GM21360 (cell line): Measurements from ENCODE around the gene ARHGEF12.

Experiments
- ATAC-seq: cut with Tn5 transposase; IDR thresholded peaks from one replicate; pipeline ENCODE4 v1.9.1; 2021; ENCODE audit warnings: mild to moderate bottlenecking, moderate library complexity; ENCODE audit not compliant: unreplicated experiment

The ARHGEF12 gene

DNA sequence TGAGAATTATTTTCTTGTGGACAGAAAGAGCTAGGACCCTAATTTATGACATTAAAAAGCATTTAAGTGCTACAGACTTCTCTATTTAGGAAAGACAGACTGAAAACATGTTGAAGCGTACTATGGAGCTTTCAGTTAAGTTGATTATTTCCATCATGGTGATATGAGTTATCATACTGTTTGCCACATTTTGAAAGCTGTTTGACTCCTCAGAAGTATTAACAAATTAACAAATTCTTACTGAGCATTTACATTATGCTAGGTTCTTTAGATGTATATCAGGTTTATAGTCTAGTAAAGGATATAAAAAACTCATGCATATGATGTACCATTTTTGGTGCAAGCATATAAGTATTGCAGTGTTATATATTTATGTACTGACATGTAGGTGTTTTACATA lies 50.1 kb downstream of the ARHGEF12 start:
- no peak for ATAC-seq

DNA sequence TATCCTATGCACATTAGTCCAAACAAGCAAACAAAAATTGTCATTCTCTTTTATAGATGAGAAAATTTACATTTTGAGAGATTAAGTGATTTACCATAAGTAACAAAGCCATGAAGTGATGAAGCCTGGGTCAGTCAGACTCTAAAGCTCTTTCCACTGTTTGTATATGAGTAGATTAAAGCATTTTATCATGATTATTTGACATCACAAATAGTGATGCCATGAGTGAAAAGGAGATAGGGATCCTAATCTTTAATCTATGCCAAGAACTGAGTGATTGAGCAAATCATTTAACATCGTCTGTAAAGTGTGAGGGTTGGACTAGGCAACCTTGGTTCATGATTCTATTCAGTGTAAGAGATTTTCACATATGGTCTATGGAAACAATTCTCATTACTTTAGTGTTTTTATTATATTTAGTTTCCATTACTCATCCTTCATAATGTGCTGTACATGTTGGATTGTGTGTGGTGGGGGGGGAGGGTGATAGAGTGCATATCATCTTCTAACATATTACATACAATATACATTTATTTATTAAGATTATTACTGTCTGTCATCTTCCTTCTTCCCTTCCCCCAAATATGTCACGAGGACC lies 50.7 kb downstream of the ARHGEF12 start:
- ATAC-seq, result no peak

DNA sequence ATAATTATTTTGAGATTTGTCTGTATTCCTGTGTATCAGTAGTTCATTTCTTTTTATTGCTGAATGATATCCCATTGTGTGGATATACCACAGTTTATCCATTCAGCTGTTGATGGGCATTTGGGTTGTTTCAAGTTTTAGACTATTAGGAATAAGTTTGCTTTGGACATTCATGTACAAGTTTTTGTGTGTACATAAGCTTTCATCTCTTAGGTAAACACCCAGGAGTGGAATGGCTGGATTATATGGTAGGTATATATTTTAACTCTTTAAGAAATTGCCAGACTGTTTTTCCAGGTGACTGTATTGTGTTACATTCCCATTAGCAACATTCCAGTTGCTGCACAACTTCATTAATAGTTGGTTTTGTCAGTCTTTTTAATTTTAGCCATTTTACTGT lies 52.0 kb downstream of the ARHGEF12 start:
- no peak for ATAC-seq

GRCh38 chr11:120389693-120390584 lies 53.7 kb downstream of the ARHGEF12 start:
- ATAC-seq, result no peak

GRCh38 chr11:120390585-120390922 lies 54.3 kb downstream of the ARHGEF12 start:
- ATAC-seq, result no peak

GRCh38 chr11:120391292-120391691 lies 55.1 kb downstream of the ARHGEF12 start:
- ATAC-seq, result no peak

DNA sequence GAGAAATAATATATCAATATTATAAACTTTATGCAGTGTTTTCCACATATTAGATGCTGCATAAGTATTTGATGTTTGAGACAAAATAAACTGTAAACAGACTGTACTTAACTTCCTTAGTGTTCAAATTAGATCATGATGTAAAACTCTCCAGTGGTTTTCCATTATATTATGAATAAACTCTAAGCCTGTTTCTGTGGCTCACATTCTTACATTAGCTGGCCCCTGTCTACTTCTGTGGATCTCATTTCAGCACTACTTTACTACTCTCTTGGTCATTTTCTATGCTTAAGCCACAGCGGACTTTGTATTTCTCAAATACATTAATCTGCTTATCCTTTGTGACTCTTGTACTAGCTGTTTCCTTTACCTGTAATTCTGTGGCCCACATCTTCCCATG lies 55.6 kb downstream of the ARHGEF12 start:
- ATAC-seq, result no peak

GRCh38 chr11:120392314-120392713 lies 56.1 kb downstream of the ARHGEF12 start:
- no peak for ATAC-seq

DNA sequence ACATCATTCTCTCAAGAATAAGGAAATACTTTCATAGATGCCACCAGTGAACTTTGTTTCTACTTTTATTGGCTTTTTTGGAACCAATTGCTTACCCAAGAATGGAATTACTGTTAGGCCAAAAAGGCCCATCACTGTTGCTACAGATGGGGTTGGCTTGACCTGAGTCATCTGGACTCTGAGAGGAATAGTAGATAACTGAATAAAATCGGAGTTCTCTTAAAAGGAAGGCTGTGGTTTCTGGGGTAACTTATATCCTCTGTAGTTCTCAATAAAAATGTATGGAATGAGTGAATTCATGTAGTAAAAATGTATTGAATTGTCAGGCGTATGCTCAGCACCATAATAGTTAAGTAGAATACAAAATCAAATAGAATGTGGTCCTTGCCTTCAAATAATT lies 56.6 kb downstream of the ARHGEF12 start:
- no peak for ATAC-seq

- no peak for ATAC-seq
These were observed 57.9 kb downstream of the ARHGEF12 start for GRCh38 chr11:120394119-120394518.

GRCh38 chr11:120395778-120396177 lies 59.6 kb downstream of the ARHGEF12 start:
- ATAC-seq, result no peak

GRCh38 chr11:120398132-120398531 lies 61.9 kb downstream of the ARHGEF12 start:
- ATAC-seq, result no peak

DNA sequence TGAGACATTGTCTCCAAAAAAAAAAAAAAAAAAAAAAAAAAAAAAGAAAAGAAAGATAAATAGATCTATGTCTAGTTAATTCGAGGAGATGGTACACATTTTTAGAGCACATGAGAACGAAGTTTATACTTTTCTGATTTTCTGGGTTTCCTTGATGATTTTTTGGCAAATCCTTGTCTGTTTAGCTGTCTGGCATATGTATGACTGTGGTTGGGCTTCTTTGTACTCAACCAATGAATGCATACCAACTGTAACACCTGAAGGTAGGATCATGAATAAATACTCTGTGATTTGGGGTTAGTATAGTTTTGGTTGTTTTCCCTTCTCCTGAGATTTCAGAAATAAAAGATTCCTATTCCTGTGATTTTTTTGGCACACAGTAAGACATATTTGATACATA lies 63.1 kb downstream of the ARHGEF12 start:
- ATAC-seq, result no peak

DNA sequence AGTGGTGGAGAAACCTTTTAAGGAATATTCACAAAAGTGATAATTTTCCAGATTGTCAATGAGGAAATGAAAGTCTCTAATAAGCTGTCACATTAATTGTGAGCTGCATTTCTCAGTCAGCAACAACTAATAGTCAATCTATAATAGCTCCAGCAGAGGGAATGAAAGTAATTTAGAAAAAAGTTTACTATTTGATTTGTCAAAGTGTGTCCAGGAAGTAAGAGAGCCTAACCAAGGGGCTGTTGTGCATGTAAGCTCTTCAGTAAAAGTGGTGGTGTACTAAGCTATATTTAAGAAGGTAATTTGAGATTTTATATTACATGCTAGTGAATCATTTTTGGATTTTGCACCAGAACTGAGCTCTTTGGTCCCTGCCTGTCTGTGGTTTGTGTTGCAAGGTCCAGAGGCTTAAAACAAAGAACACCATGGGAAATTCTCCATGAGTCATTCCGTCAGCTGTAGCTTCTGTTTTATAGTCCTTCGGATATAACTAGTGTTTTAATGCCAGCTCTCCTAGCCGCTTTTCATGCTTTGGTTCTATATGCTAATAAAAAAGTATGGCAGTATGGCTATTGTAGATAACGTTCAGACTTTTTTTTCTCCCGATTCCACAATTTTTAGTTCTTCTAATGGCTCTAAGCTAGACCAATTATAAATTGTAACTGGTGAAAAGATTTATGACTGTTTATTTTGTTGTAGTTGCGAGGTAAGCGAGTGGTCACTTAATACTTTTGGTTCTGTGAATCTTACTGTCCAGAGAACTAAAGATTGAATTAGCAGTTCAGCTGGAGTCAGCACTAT lies 64.6 kb downstream of the ARHGEF12 start:
- ATAC-seq, result no peak

- no peak for ATAC-seq
These were observed 65.3 kb downstream of the ARHGEF12 start for GRCh38 chr11:120401506-120401905.

DNA sequence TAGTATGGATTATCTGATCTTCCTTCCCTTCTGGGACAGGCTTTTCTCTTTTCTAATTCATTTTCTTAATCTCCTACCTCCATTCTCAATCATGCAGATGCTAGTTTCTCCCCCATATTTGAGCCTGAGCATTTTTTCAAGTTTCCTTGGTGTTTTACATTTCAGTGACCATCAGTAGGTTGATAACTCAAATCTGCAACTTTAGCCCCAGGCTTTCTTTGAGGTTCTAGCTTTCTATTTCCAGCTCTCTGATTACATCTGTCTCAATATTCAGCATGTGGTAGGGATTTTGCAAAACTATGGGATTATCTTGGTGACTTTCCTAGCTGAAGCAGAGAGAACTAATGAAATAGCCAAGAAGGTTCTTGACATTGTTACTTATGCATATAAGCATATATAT lies 67.8 kb downstream of the ARHGEF12 start:
- ATAC-seq, result no peak

- ATAC-seq, result no peak
These were observed 68.3 kb downstream of the ARHGEF12 start for GRCh38 chr11:120404495-120404894.

- no peak for ATAC-seq
These were observed 73.4 kb downstream of the ARHGEF12 start for GRCh38 chr11:120409655-120410054.

DNA sequence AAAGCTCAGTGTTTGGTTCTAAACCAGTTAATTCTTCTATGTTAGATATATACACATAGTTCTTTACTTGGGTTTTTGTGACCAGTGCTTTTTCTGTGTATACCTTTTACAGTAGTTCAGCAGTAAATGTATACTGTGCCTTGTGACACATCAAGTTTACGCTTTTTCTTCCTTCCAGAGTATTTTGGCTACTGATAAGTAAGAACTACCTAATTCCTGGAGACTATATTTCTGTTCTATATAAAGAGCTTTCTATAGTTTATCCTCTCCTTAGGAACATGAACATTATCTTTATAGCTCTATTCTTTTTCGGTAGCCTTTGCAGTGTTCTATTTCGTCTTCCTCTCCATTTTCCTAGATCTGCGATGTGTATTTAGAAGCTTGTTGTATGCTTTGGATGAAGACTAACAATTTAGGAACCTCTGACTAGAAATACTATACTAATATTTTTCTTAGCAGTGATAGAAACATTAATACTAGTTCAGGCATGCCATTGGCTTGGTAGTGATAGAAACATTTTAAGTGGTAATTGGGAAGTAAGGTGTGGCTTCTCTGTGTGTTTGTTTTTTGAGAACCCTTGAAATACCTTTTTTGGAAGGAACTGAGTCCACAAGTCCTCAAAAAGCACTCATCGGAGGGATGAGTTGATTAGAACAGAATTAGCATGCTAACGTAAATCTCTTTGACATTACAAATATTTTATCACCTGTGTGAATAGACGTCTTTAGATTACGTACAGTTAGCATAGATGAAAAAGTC lies 74.6 kb downstream of the ARHGEF12 start:
- no peak for ATAC-seq

GRCh38 chr11:120413480-120413879 lies 77.3 kb downstream of the ARHGEF12 start:
- ATAC-seq, result no peak

DNA sequence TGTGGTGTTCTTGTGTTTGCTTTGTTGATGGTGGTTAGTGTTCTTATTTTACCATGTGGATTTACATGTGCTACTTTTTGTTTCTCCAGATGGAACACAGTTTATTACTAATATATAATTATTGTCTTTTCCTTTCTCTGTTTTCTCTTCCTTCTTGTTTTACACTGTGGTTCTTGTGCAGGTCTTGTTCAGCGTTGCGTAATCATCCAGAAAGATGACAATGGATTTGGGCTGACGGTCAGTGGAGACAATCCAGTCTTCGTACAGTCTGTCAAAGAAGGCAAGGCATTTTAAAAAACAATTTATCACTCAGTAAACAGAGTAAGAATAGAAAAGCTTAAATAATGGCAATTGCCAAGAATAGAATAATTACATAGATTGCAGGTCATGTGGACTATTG lies 84.4 kb downstream of the ARHGEF12 start:
- ATAC-seq, result no peak
